Measurements from ENCODE around the gene TMEM223. TPM values are rescaled to one million over a fixed set of nuclear protein-coding genes. Genes with fewer than 3 reads are reported as not detected.

Gene TMEM223
- 39.0 and 55.0 TPM in 2 replicates for total RNA-seq

GRCh38 chr11:62791501-62792201, at the start of gene TMEM223:
Gene TMEM223 (minus strand): TSS chr11:62792006. CDS start chr11:62791994, 12 bp downstream.

GRCh38 chr11:62839050-62839945, 47.5 kb upstream of the TMEM223 start, which contains the start of gene WDR74:
Gene WDR74 (minus strand): TSS chr11:62839590. CDS start chr11:62839570, 20 bp downstream.

GRCh38 chr11:62832336-62833234, 40.8 kb upstream of the TMEM223 start, which contains the start of gene TEX54:
Gene TEX54 (minus strand): TSS chr11:62832841.

GRCh38 chr11:62831520-62832335, 39.9 kb upstream of the TMEM223 start, which contains the start of gene STX5:
Gene STX5 (minus strand): TSS chr11:62832051. CDS start chr11:62831243, 808 bp downstream.

GRCh38 chr11:62805076-62805892, 13.5 kb upstream of the TMEM223 start, which contains the start of gene NXF1:
Gene NXF1 (minus strand): TSS chr11:62805440. CDS start chr11:62805356, 84 bp downstream.

GRCh38 chr11:62787005-62787759, 4.6 kb downstream of the TMEM223 start, which contains the start of gene TMEM179B:
Gene TMEM179B (plus strand): TSS chr11:62787402. CDS start chr11:62787432, 30 bp downstream.

GRCh38 chr11:62771144-62772021, 20.4 kb downstream of the TMEM223 start, which contains the start of gene TAF6L:
Gene TAF6L (plus strand): TSS chr11:62771396. CDS start chr11:62775784, 4,388 bp downstream.

GRCh38 chr11:62753736-62754603, 37.8 kb downstream of the TMEM223 start, which contains the start of gene ZBTB3:
Gene ZBTB3 (minus strand): TSS chr11:62754160. CDS start chr11:62753664, 496 bp downstream.

Other genes starting within 250 kb of the TMEM223 start
- 242 and 261 TPM in 2 replicates for gene AHNAK, start 245.2 kb downstream of the TMEM223 start, total RNA-seq
- 2,450 and 2,872 TPM in 2 replicates for gene EEF1G, start 218.1 kb downstream of the TMEM223 start, total RNA-seq
- gene TUT1, start 200.5 kb downstream of the TMEM223 start, total RNA-seq, result 9.2 and 13.4 TPM in 2 replicates
- 72.1 and 101 TPM in 2 replicates for gene MTA2, start 190.1 kb downstream of the TMEM223 start, total RNA-seq
- 25.9 and 34.3 TPM in 2 replicates for gene EML3, start 179.2 kb downstream of the TMEM223 start, total RNA-seq
- 2.7 and 11.6 TPM in 2 replicates for gene ROM1, start 178.7 kb downstream of the TMEM223 start, total RNA-seq
- gene B3GAT3, start 170.0 kb downstream of the TMEM223 start, total RNA-seq, result 48.7 and 55.3 TPM in 2 replicates
- gene GANAB, start 145.4 kb downstream of the TMEM223 start, total RNA-seq, result 321 and 375 TPM in 2 replicates
- gene INTS5, start 138.7 kb downstream of the TMEM223 start, total RNA-seq, result 30.1 and 41.0 TPM in 2 replicates
- gene C11orf98, start 126.8 kb downstream of the TMEM223 start, total RNA-seq, result 71.6 and 87.2 TPM in 2 replicates
- gene CSKMT, start 126.7 kb downstream of the TMEM223 start, total RNA-seq, result 6.1 and 10.1 TPM in 2 replicates
- 11.5 and 17.2 TPM in 2 replicates for gene UQCC3, start 120.3 kb downstream of the TMEM223 start, total RNA-seq
- gene LBHD1, start 119.7 kb downstream of the TMEM223 start, total RNA-seq, result 2.4 and 3.1 TPM in 2 replicates
- 135 and 148 TPM in 2 replicates for gene UBXN1, start 112.9 kb downstream of the TMEM223 start, total RNA-seq
- 2.1 and 4.3 TPM in 2 replicates for gene LRRN4CL, start 102.5 kb downstream of the TMEM223 start, total RNA-seq
- 66.0 and 82.1 TPM in 2 replicates for gene BSCL2, start 84.6 kb downstream of the TMEM223 start, total RNA-seq
- not detected in 2 replicates for gene GNG3, start 84.3 kb downstream of the TMEM223 start, total RNA-seq
- gene HNRNPUL2, start 64.5 kb downstream of the TMEM223 start, total RNA-seq, result 9.2 and 16.2 TPM in 2 replicates
- 22.4 and 50.1 TPM in 2 replicates for gene TTC9C, start 63.5 kb downstream of the TMEM223 start, total RNA-seq
- gene ZBTB3, start 37.8 kb downstream of the TMEM223 start, total RNA-seq, result 7.5 and 8.3 TPM in 2 replicates
- 95.7 and 111 TPM in 2 replicates for gene POLR2G, start 30.4 kb downstream of the TMEM223 start, total RNA-seq
- gene TAF6L, start 20.6 kb downstream of the TMEM223 start, total RNA-seq, result 11.4 and 20.0 TPM in 2 replicates
- 82.1 and 98.6 TPM in 2 replicates for gene TMEM179B, start 4.6 kb downstream of the TMEM223 start, total RNA-seq
- gene NXF1, start 13.4 kb upstream of the TMEM223 start, total RNA-seq, result 20.3 and 44.3 TPM in 2 replicates
- 44.6 and 50.4 TPM in 2 replicates for gene STX5, start 40.0 kb upstream of the TMEM223 start, total RNA-seq
- gene TEX54, start 40.8 kb upstream of the TMEM223 start, total RNA-seq, result not detected in 2 replicates
- gene WDR74, start 47.6 kb upstream of the TMEM223 start, total RNA-seq, result 38.6 and 57.9 TPM in 2 replicates
- gene SLC3A2, start 88.9 kb upstream of the TMEM223 start, total RNA-seq, result 146 and 183 TPM in 2 replicates
- gene CHRM1, start 129.4 kb upstream of the TMEM223 start, total RNA-seq, result not detected in 2 replicates
- not detected in 2 replicates for gene SLC22A6, start 193.0 kb upstream of the TMEM223 start, total RNA-seq
- gene SLC22A8, start 223.8 kb upstream of the TMEM223 start, total RNA-seq, result not detected in 2 replicates